IMR-90 (cell line): ENCODE measurements around the gene CABCOCO1. TPM values are rescaled to one million over a fixed set of nuclear protein-coding genes. Genes with fewer than 3 reads are reported as not detected.

Experiments used
- ATAC-seq: fragments of 200-7000 bp; cut with Tn5 transposase; 2 replicates; pipeline ENCODE4 v1.9.1; 2020; ENCODE audit warnings: low read depth, mild to moderate bottlenecking, moderate library complexity
- BruUV-seq: library from RNA; stranded (reverse); fragments of 400-500 nt; replicated peaks from 2 replicates; lab custom pipeline; 2021; lab: Mats Ljungman, UMichigan
- CTCF ChIA-PET: fragments of 300-600 bp; formaldehyde crosslinking; extraction: SDS; loops from one replicate; lab custom pipeline; 2021; ENCODE audit warnings: antibody characterized with exemption; lab: Yijun Ruan, JAX
- POLR2A ChIA-PET: fragments of 300-600 bp; sonication (Branson Sonifier 250); formaldehyde crosslinking; loops from one replicate; lab custom pipeline; 2022; ENCODE audit warnings: antibody characterized with exemption; ENCODE audit not compliant: unreplicated experiment; lab: Charles Lee
- DNase-seq: peaks from one replicate; pipeline ENCODE4 v3.0.0; 2013
- H2AFZ ChIP-seq: replicated peaks from 2 replicates; pipeline ENCODE3; 2013; ENCODE audit warnings: low read length, mild to moderate bottlenecking; ENCODE audit not compliant: poor library complexity
- H2AK5ac ChIP-seq: 2 replicates; pipeline ENCODE4 v1.6.1; 2013; ENCODE audit warnings: low read depth, low read length, inconsistent platforms
- H2AK9ac ChIP-seq: replicated peaks from 2 replicates; pipeline ENCODE3; 2013; ENCODE audit warnings: mild to moderate bottlenecking, low read depth, low read length, moderate library complexity; ENCODE audit not compliant: poor library complexity
- H2BK120ac ChIP-seq: 2 replicates; pipeline ENCODE4 v1.6.1; 2013; ENCODE audit warnings: low read depth, low read length, inconsistent platforms
- H2BK15ac ChIP-seq: 3 replicates; pipeline ENCODE4 v1.6.1; 2013; ENCODE audit warnings: low read depth, low read length, inconsistent platforms
- H2BK20ac ChIP-seq: 2 replicates; pipeline ENCODE4 v1.6.1; 2013; ENCODE audit warnings: low read depth, mild to moderate bottlenecking, inconsistent platforms, low read length, moderate library complexity
- H2BK5ac ChIP-seq: 2 replicates; pipeline ENCODE4 v1.6.1; 2013; ENCODE audit warnings: mild to moderate bottlenecking, low read depth, low read length, inconsistent platforms; ENCODE audit not compliant: poor library complexity, severe bottlenecking
- H3K14ac ChIP-seq: replicated peaks from 2 replicates; pipeline ENCODE4 v1.6.1; 2013; ENCODE audit warnings: low read depth, low read length, inconsistent platforms
- H3K18ac ChIP-seq: 2 replicates; pipeline ENCODE4 v1.6.1; 2013; ENCODE audit warnings: low read depth, low read length, control low read depth
- H3K23ac ChIP-seq: 2 replicates; pipeline ENCODE4 v1.6.1; 2013; ENCODE audit warnings: low read depth, low read length, inconsistent platforms
- H3K27ac ChIP-seq: 2 replicates; pipeline ENCODE4 v1.5.1; 2013; ENCODE audit warnings: mild to moderate bottlenecking, control low read depth, low read length; ENCODE audit not compliant: insufficient read depth
- H3K27me3 ChIP-seq: 2 replicates; pipeline ENCODE4 v1.6.1; 2013; ENCODE audit warnings: low read length; ENCODE audit not compliant: control insufficient read depth, insufficient read depth
- H3K36me3 ChIP-seq: 2 replicates; pipeline ENCODE4 v1.6.1; 2013; ENCODE audit warnings: low read length, mixed read lengths; ENCODE audit not compliant: control insufficient read depth, insufficient read depth
- H3K4ac ChIP-seq: 2 replicates; pipeline ENCODE4 v1.6.1; 2013; ENCODE audit warnings: low read depth, low read length, inconsistent platforms
- H3K4me1 ChIP-seq: 2 replicates; pipeline ENCODE4 v1.6.1; 2013; ENCODE audit warnings: low read length, mixed read lengths; ENCODE audit not compliant: control insufficient read depth, insufficient read depth
- H3K4me2 ChIP-seq: 2 replicates; pipeline ENCODE4 v1.6.1; 2013; ENCODE audit warnings: low read depth, mild to moderate bottlenecking, control low read depth, low read length, moderate library complexity
- H3K4me3 ChIP-seq: 2 replicates; pipeline ENCODE4 v1.5.1; 2013; ENCODE audit warnings: low read depth, mild to moderate bottlenecking, control low read depth, low read length, moderate library complexity; ENCODE audit not compliant: insufficient read depth
- H3K56ac ChIP-seq: 2 replicates; pipeline ENCODE4 v1.6.1; 2013; ENCODE audit warnings: low read length, inconsistent platforms; ENCODE audit not compliant: insufficient read depth; ENCODE audit errors: extremely low read depth
- H3K79me1 ChIP-seq, 2 experiments: 2 replicates each; pipeline ENCODE4 v1.6.1; 2013; ENCODE audit warnings: low read length in 2 of 2, inconsistent platforms in 1 of 2, low read depth in 1 of 2
- H3K9ac ChIP-seq: 2 replicates; pipeline ENCODE4 v1.6.1; 2013; ENCODE audit warnings: low read depth, low read length, control low read depth
- H3K9me1 ChIP-seq: 2 replicates; pipeline ENCODE4 v1.6.1; 2013; ENCODE audit warnings: low read length, inconsistent platforms; ENCODE audit not compliant: insufficient read depth
- H3K9me3 ChIP-seq: 2 replicates; pipeline ENCODE4 v1.6.1; 2013; ENCODE audit warnings: low read length; ENCODE audit not compliant: control insufficient read depth, insufficient read depth
- H4K20me1 ChIP-seq: 2 replicates; pipeline ENCODE4 v1.6.1; 2013; ENCODE audit warnings: low read length, inconsistent platforms; ENCODE audit not compliant: insufficient read depth
- H4K5ac ChIP-seq: 2 replicates; pipeline ENCODE4 v1.6.1; 2013; ENCODE audit warnings: mild to moderate bottlenecking, low read depth, low read length, control low read depth
- H4K8ac ChIP-seq, 2 experiments: 2 replicates each; pipeline ENCODE4 v1.6.1; 2013; ENCODE audit warnings: low read depth in 2 of 2, low read length in 2 of 2, control low read depth in 1 of 2, inconsistent platforms in 1 of 2
- H4K91ac ChIP-seq: 2 replicates; pipeline ENCODE4 v1.6.1; 2013; ENCODE audit warnings: low read depth, low read length, inconsistent platforms; ENCODE audit not compliant: insufficient read depth
- CEBPB ChIP-seq: IDR thresholded peaks from 2 replicates; pipeline ENCODE4 v1.6.1; 2012; ENCODE audit warnings: low read depth, low read length, improper control_type of control experiment
- CHD1 ChIP-seq: IDR thresholded peaks from 2 replicates; pipeline ENCODE4 v1.6.1; 2012; ENCODE audit warnings: low read depth, low read length, improper control_type of control experiment
- ELK1 ChIP-seq: fragments of 150-350 bp; IDR thresholded peaks from 2 replicates; pipeline ENCODE4 v1.6.1; 2016; ENCODE audit warnings: low read depth, mild to moderate bottlenecking, low read length, moderate library complexity, borderline replicate concordance
- FOS ChIP-seq: fragments of 150-350 bp; IDR thresholded peaks from 2 replicates; pipeline ENCODE4 v1.6.1; 2016; ENCODE audit warnings: low read depth, low read length
- MAFK ChIP-seq: IDR thresholded peaks from 2 replicates; pipeline ENCODE4 v1.6.1; 2012; ENCODE audit warnings: low read depth, low read length, improper control_type of control experiment
- MAZ ChIP-seq: IDR thresholded peaks from 2 replicates; pipeline ENCODE4 v1.6.1; 2012; ENCODE audit warnings: low read depth, mild to moderate bottlenecking, low read length, improper control_type of control experiment, moderate library complexity, borderline replicate concordance
- NFE2L2 ChIP-seq: fragments of 150-350 bp; IDR thresholded peaks from 2 replicates; pipeline ENCODE4 v1.6.1; 2016; ENCODE audit warnings: low read depth, mild to moderate bottlenecking, low read length
- RCOR1 ChIP-seq: IDR thresholded peaks from 2 replicates; pipeline ENCODE4 v1.6.1; 2012; ENCODE audit warnings: mild to moderate bottlenecking, low read length, improper control_type of control experiment; ENCODE audit not compliant: insufficient replicate concordance
- SMC3 ChIP-seq: fragments of 150-350 bp; IDR thresholded peaks from 2 replicates; pipeline ENCODE4 v1.6.1; 2016; ENCODE audit warnings: low read depth, mild to moderate bottlenecking, antibody characterized with exemption, low read length, moderate library complexity
- USF2 ChIP-seq: fragments of 150-350 bp; IDR thresholded peaks from 2 replicates; pipeline ENCODE4 v1.6.1; 2017; ENCODE audit warnings: mild to moderate bottlenecking, antibody characterized with exemption, low read length, low read depth
- WGBS, 2 experiments: methylation state at CpG; one replicate each; pipeline versions ENCODE4 v1.1.5 to v1.1.7; 2013; ENCODE audit warnings: missing lambda C conversion rate in 2 of 2; ENCODE audit not compliant: insufficient read length in 1 of 2; ENCODE audit errors: extremely low coverage in 2 of 2; 5-methylcytosine and 5-hydroxymethylcytosine counted together
- dilution Hi-C: fragments of 300-500 bp; cut with HindIII; formaldehyde crosslinking; loops from one replicate; pipeline ENCODE4 v1.14.3; 2018; ENCODE audit warnings: low sequenced_read_pairs; ENCODE audit not compliant: unreplicated experiment
- in situ Hi-C: fragments of 300-500 bp; cut with MboI; formaldehyde crosslinking; loops from 3 replicates; pipeline ENCODE4 v1.14.3; 2019; ENCODE audit warnings: low sequenced_read_pairs, inconsistent platforms, mixed read lengths
- intact Hi-C: fragments of 100-400 bp; cut with micrococcal nuclease; formaldehyde crosslinking; loops from 2 replicates; pipeline ENCODE4 v1.10.0; 2022
- polyA plus RNA-seq, 3 experiments: library from polyadenylated mRNA; depleted of rRNA; stranded (reverse); fragments of >200 nt; gene quantifications; 2 replicates each; pipeline ENCODE4 v1.2.3, GENCODE V29; 2012; ENCODE audit warnings: low replicate concordance in 1 of 3
- total RNA-seq: library from RNA; depleted of rRNA; stranded (reverse); fragments of >200 nt; gene quantifications from 2 replicates; pipeline ENCODE4 v1.2.3, GENCODE V29; 2012

CABCOCO1 gene
- total and polyA plus RNA-seq, 2 of the 4 experiments (the other 2 are of a cell fraction) = 0.18 to 0.31 TPM

- no peaks in the 10 kb centered on the region for H4K20me1 ChIP-seq
- H3K4me1 ChIP-seq = peaks cover 2% of the 10 kb centered on the region
- H2BK120ac ChIP-seq = peak overlapping the region; percentile 82
- no CpG with 5 or more reads among the region's 1 CpG for WGBS, 2 experiments
- peak overlapping the region; percentile 60; the same call in 1 of the 3 replicates for H2BK15ac ChIP-seq
- no peak overlapping the region for H3K9ac ChIP-seq
- no peaks in the 10 kb centered on the region for H3K9me3 ChIP-seq
- H3K27ac ChIP-seq = no peak overlapping the region
- peak overlapping the region; percentile 9 for H2BK5ac ChIP-seq
- DNase-seq (peak; percentile 53), ATAC-seq (peak; percentile 77)
- no peak overlapping the region for H3K4me3 ChIP-seq
- peak overlapping the region; percentile 31 for H4K91ac ChIP-seq
- H3K56ac ChIP-seq = no peak overlapping the region
- no peaks in the 10 kb centered on the region for H3K79me1 ChIP-seq
- H3K18ac ChIP-seq = peak overlapping the region; percentile 96
- POLR2A ChIA-PET = interaction anchor here (1.1 kb wide), 1 partner anchor 246 kb away, joined by 3 read pairs; no protein-coding TSS in a partner anchor
- dilution Hi-C loops = no loop called here
- no peaks in the 10 kb centered on the region for H3K27me3 ChIP-seq
- peak overlapping the region in 1 of 2 experiments; percentile 63; a peak in 2 of 4 replicates for H4K8ac ChIP-seq
- H3K36me3 ChIP-seq = no peaks in the 10 kb centered on the region
- H2AK9ac ChIP-seq = no peak overlapping the region
- H3K4me2 ChIP-seq = no peak overlapping the region
- H3K23ac ChIP-seq = peak overlapping the region; percentile 63; the same call in 1 of the 2 replicates
- peak overlapping the region; percentile 68 for H3K4ac ChIP-seq
- in situ Hi-C loops = no loop called here
- peak overlapping the region; percentile 70; the same call in 1 of the 2 replicates for H3K14ac ChIP-seq
- CTCF ChIA-PET = interaction anchor here (0.5 kb wide), 1 partner anchor 414 kb away, joined by 5 read pairs; no protein-coding TSS in a partner anchor
- peak overlapping the region; percentile 83 for H4K5ac ChIP-seq
- no peak overlapping the region for H2AK5ac ChIP-seq
- peak; percentile 100 for TF ChIP-seq NFE2L2
- TF ChIP-seq USF2 = no peak
- TF ChIP-seq ELK1 = no peak
- no peak for TF ChIP-seq FOS
- no peak for TF ChIP-seq RCOR1
- TF ChIP-seq SMC3 = no peak
- peak; percentile 95 for TF ChIP-seq MAFK
- no peak for TF ChIP-seq MAZ
- TF ChIP-seq CHD1 = no peak
- no peak for TF ChIP-seq CEBPB
- intact Hi-C loops = no loop called here
- no peaks in the 10 kb centered on the region for H3K9me1 ChIP-seq
- H2BK20ac ChIP-seq = peak overlapping the region; percentile 82
- H2AFZ ChIP-seq = no peak overlapping the region
- BruUV-seq = no TSS peak
Observed at GRCh38 chr10:61804414-61804813, 141.7 kb downstream of the CABCOCO1 start.
